GM12873 (cell line): ENCODE results near the gene TNFRSF12A.

Experiments used
- CTCF ChIP-seq: IDR thresholded peaks from 2 replicates; pipeline ENCODE4 v1.5.1; 2012; ENCODE audit warnings: low read depth, mild to moderate bottlenecking, moderate library complexity, low read length, control low read depth; ENCODE audit not compliant: insufficient read depth; ENCODE audit errors: missing control alignments

The TNFRSF12A gene

GRCh38 chr16:3020247-3020603 is at the start of gene TNFRSF12A:
TNFRSF12A (plus strand) TSS chr16:3020368; CDS start chr16:3020398, 30 bp downstream.
- peak; percentile 16 for TF ChIP-seq CTCF

- TF ChIP-seq CTCF, result no peak
Observed at GRCh38 chr16:2970563-2970962, 49.6 kb upstream of the TNFRSF12A start.

GRCh38 chr16:2971134-2971984 is 48.8 kb upstream of the TNFRSF12A start:
- no peak for TF ChIP-seq CTCF

- TF ChIP-seq CTCF, result no peak
Observed at GRCh38 chr16:2971985-2972784, 48.0 kb upstream of the TNFRSF12A start.

GRCh38 chr16:2973093-2973492 is 47.1 kb upstream of the TNFRSF12A start:
- TF ChIP-seq CTCF, result no peak

GRCh38 chr16:2973605-2974318 is 46.4 kb upstream of the TNFRSF12A start:
- TF ChIP-seq CTCF, result no peak
